Hepatocyte (in vitro differentiated cells): ENCODE results near the gene FBXO36. TPM values are rescaled to one million over a fixed set of nuclear protein-coding genes. Genes with fewer than 3 reads are reported as not detected.

Experiments used
- DNase-seq: peaks from one replicate; pipeline ENCODE4 v3.0.0-alpha.2; 2016; ENCODE audit warnings: low spot score
- H2AFZ ChIP-seq: fragments of 200-600 bp; sonication (generic); 2 replicates; pipeline ENCODE4 v1.6.0; 2016; ENCODE audit warnings: antibody characterized with exemption, mild to moderate bottlenecking
- H3K27ac ChIP-seq: fragments of 200-600 bp; sonication (generic); 2 replicates; pipeline ENCODE4 v1.5.1; 2016; ENCODE audit warnings: mild to moderate bottlenecking
- H3K27me3 ChIP-seq: fragments of 200-600 bp; sonication (generic); 2 replicates; pipeline ENCODE4 v1.6.1; 2016
- H3K36me3 ChIP-seq: fragments of 200-600 bp; sonication (generic); replicated peaks from 2 replicates; pipeline ENCODE4 v1.5.1; 2016; ENCODE audit warnings: low read depth; ENCODE audit not compliant: insufficient read depth
- H3K4me1 ChIP-seq: fragments of 200-600 bp; sonication (generic); 2 replicates; pipeline ENCODE4 v1.5.1; 2016; ENCODE audit warnings: mild to moderate bottlenecking, moderate library complexity; ENCODE audit not compliant: insufficient read depth
- H3K4me2 ChIP-seq: fragments of 200-600 bp; sonication (generic); 2 replicates; pipeline ENCODE4 v1.6.0; 2016
- H3K4me3 ChIP-seq: fragments of 200-600 bp; sonication (generic); 2 replicates; pipeline ENCODE4 v1.5.1; 2016; ENCODE audit warnings: mild to moderate bottlenecking
- H3K79me2 ChIP-seq: fragments of 200-600 bp; sonication (generic); 2 replicates; pipeline ENCODE4 v1.6.0; 2017; ENCODE audit warnings: mild to moderate bottlenecking
- H3K9me2 ChIP-seq: fragments of 200-600 bp; sonication (generic); replicated peaks from 2 replicates; pipeline ENCODE4 v1.6.0; 2017; ENCODE audit warnings: mild to moderate bottlenecking; ENCODE audit not compliant: insufficient read depth
- H3K9me3 ChIP-seq: fragments of 200-600 bp; sonication (generic); 2 replicates; pipeline ENCODE4 v1.5.1; 2016; ENCODE audit warnings: low read depth, mild to moderate bottlenecking
- H4K20me1 ChIP-seq: fragments of 200-600 bp; sonication (generic); 2 replicates; pipeline ENCODE4 v1.6.0; 2016; ENCODE audit warnings: mild to moderate bottlenecking; ENCODE audit not compliant: insufficient read depth, poor library complexity, severe bottlenecking
- EZH2 ChIP-seq: fragments of 200-600 bp; sonication (generic); IDR thresholded peaks from 2 replicates; pipeline ENCODE4 v1.6.1; 2016; ENCODE audit warnings: antibody characterized with exemption, mild to moderate bottlenecking, borderline replicate concordance
- EZH2phosphoT487 ChIP-seq: fragments of 200-600 bp; sonication (generic); IDR thresholded peaks from one replicate; pipeline ENCODE4 v1.6.1; 2018; ENCODE audit warnings: antibody characterized with exemption, mild to moderate bottlenecking, low read depth, moderate library complexity; ENCODE audit not compliant: unreplicated experiment, severe bottlenecking
- whole genome bisulfite sequencing: methylation state at CpG from one replicate; pipeline ENCODE4 v1.1.6; 2016; ENCODE audit warnings: low lambda C conversion rate; ENCODE audit errors: missing lambda C conversion rate; 5-methylcytosine and 5-hydroxymethylcytosine counted together
- polyA plus RNA-seq: library from polyadenylated mRNA; unstranded; fragments of >200 nt; fragmentation: Nextera tagmentation; extraction: Ambion mirVana; gene quantifications from 2 replicates; pipeline ENCODE4 v1.2.1, GENCODE V29; 2016
- total RNA-seq: library from RNA; depleted of rRNA; stranded (reverse); fragments of >200 nt; gene quantifications from 2 replicates; pipeline ENCODE4 v1.2.3, GENCODE V29; 2014
- TF ChIP-seq, protein P1 (sequence below): fragments of 200-600 bp; sonication (generic); IDR thresholded peaks from 2 replicates; pipeline ENCODE4 v1.5.1; 2016; ENCODE audit warnings: antibody characterized with exemption, mild to moderate bottlenecking; ENCODE audit not compliant: poor library complexity

The FBXO36 gene
- total and polyA plus RNA-seq, 2 experiments from 2014 or later = 2.6 to 6.1 TPM

DNA sequence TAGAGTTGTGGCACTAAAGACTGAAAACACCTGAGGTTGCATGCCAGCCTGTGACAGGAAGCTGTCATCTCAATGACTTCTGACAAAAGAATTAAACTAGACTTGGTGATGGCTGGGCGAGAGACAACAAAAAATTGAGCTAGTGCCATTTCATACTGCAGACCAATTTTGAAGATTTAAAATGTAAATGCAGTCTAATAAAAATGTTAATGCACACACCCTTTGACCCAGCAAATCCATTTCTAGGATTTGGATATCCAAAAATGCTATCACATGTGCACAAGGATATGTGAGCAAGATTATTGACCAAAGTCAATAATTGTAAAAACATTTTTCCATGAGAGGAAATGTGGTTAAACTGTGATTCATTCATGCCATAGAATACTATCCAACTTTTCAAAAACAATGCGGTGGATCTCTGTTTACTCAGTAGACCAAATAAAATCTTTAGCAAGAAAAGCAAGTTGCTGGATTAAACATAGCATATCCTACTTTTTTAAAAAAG, 5.6 kb downstream of the FBXO36 start:
- Histone ChIP-seq H3K36me3 (no peaks in the 10 kb centered on the region), H3K4me2 (no peak overlapping the region), H3K27me3 (no peaks in the 10 kb centered on the region), H4K20me1 (no peaks in the 10 kb centered on the region), H3K9me3 (no peaks in the 10 kb centered on the region), H2AFZ (no peak overlapping the region), H3K9me2 (no peaks in the 10 kb centered on the region), H3K4me1 (peaks cover 5% of the 10 kb centered on the region), H3K79me2 (peaks cover 41% of the 10 kb centered on the region), H3K27ac (no peak overlapping the region), H3K4me3 (no peak overlapping the region)
- TF ChIP-seq EZH2phosphoT487 (no peak), EZH2 (no peak)
- TF ChIP-seq, protein P1, sequence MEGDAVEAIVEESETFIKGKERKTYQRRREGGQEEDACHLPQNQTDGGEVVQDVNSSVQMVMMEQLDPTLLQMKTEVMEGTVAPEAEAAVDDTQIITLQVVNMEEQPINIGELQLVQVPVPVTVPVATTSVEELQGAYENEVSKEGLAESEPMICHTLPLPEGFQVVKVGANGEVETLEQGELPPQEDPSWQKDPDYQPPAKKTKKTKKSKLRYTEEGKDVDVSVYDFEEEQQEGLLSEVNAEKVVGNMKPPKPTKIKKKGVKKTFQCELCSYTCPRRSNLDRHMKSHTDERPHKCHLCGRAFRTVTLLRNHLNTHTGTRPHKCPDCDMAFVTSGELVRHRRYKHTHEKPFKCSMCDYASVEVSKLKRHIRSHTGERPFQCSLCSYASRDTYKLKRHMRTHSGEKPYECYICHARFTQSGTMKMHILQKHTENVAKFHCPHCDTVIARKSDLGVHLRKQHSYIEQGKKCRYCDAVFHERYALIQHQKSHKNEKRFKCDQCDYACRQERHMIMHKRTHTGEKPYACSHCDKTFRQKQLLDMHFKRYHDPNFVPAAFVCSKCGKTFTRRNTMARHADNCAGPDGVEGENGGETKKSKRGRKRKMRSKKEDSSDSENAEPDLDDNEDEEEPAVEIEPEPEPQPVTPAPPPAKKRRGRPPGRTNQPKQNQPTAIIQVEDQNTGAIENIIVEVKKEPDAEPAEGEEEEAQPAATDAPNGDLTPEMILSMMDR = no peak
- 88% methylated on average over 2 of the region's 2 CpGs for WGBS
- no peak for DNase-seq

DNA sequence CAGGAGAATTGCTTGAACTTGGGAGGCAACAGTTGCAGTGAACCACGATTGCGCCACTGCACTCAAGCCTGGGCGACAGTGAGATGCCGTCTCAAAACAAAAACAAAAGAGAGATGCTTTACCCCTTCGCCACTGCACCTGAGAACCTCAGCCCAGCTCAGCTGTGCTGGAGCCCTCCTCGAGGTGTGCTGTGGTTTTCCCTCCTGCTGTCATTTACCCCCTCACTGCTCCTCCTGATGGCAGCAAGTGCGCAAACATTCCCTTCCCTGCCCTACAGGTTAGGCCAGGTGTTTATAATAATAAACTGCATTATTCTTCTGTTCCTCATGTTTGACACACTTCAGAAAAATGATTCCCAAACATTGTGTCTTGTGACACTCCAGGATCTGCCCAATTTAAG, 8.4 kb downstream of the FBXO36 start:
- H3K27me3 ChIP-seq = no peaks in the 10 kb centered on the region
- no peak for DNase-seq
- no peak overlapping the region for H3K4me3 ChIP-seq
- no peak overlapping the region for H2AFZ ChIP-seq
- H3K79me2 ChIP-seq = peaks cover 17% of the 10 kb centered on the region
- H3K4me1 ChIP-seq = no peaks in the 10 kb centered on the region
- no peaks in the 10 kb centered on the region for H3K9me3 ChIP-seq
- H3K4me2 ChIP-seq = no peak overlapping the region
- 85% methylated on average over 7 of the region's 7 CpGs for WGBS
- TF ChIP-seq, protein P1 = no peak
- TF ChIP-seq EZH2 = no peak
- no peak for TF ChIP-seq EZH2phosphoT487
- no peaks in the 10 kb centered on the region for H3K9me2 ChIP-seq
- no peak overlapping the region for H3K27ac ChIP-seq
- no peaks in the 10 kb centered on the region for H3K36me3 ChIP-seq
- H4K20me1 ChIP-seq = no peaks in the 10 kb centered on the region

DNA sequence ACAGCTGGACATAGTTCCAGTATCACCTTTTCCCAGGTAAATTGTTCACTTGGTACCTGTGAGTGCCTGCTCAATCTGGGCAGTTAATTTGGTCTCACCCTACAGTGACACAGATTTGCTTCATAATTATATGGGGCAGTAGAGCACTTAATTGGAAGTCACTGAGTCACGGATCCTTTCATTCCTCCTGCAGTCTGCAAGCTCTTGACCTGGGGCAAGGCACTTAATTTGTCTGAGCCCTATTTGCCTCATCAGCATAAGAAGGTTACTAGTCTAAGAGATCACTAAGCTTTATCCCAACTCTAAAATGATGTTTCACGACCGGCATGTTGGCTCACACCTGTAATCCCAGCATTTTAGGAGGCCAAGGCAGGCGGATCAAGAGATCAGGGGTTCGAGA, 8.9 kb downstream of the FBXO36 start:
- Histone ChIP-seq H3K9me3 (no peaks in the 10 kb centered on the region), H3K27ac (no peak overlapping the region), H3K4me1 (no peaks in the 10 kb centered on the region), H3K9me2 (no peaks in the 10 kb centered on the region), H2AFZ (no peak overlapping the region), H3K36me3 (no peaks in the 10 kb centered on the region), H3K4me2 (no peak overlapping the region), H3K4me3 (no peak overlapping the region), H3K79me2 (peaks cover 13% of the 10 kb centered on the region), H3K27me3 (no peaks in the 10 kb centered on the region), H4K20me1 (no peaks in the 10 kb centered on the region)
- TF ChIP-seq, protein P1 = no peak
- TF ChIP-seq EZH2phosphoT487 = no peak
- TF ChIP-seq EZH2 = no peak
- DNase-seq = no peak
- WGBS = 91% methylated on average over 5 of the region's 5 CpGs

DNA sequence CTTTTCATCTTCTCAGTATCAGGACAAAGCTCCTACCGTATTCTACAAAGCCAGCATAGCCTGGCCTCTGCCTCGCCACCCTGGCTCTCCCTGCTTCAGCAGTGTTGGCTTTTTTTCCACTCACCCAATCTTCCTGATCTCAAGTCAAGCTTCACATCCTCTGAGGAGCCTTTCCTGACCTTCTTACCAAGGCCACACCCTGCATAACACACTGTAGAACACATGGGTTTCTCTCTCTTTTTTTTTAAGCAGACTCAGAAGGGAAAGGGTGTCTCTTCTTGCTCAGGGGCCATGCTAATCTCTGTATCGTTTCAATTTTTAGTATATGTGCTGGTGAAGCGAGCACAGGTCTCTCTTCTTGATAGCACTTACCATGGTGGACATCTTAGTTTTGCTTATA, 15.2 kb downstream of the FBXO36 start:
- no peaks in the 10 kb centered on the region for H3K79me2 ChIP-seq
- TF ChIP-seq, protein P1 = no peak
- TF ChIP-seq EZH2phosphoT487 = no peak
- TF ChIP-seq EZH2 = no peak
- H3K4me3 ChIP-seq = no peak overlapping the region
- no peaks in the 10 kb centered on the region for H3K27me3 ChIP-seq
- no peak overlapping the region for H3K27ac ChIP-seq
- H3K9me2 ChIP-seq = no peaks in the 10 kb centered on the region
- no peak overlapping the region for H2AFZ ChIP-seq
- DNase-seq = no peak
- 93% methylated on average over 4 of the region's 4 CpGs for WGBS
- H4K20me1 ChIP-seq = no peaks in the 10 kb centered on the region
- H3K4me2 ChIP-seq = no peak overlapping the region
- H3K36me3 ChIP-seq = no peaks in the 10 kb centered on the region
- no peaks in the 10 kb centered on the region for H3K9me3 ChIP-seq
- H3K4me1 ChIP-seq = no peaks in the 10 kb centered on the region
